HepG2 (cell line): ENCODE data around the gene ELF2. TPM values are rescaled to one million over a fixed set of nuclear protein-coding genes. Genes with fewer than 3 reads are reported as not detected.

Experiments used
- ATF6 ChIP-seq: sonication (generic); formaldehyde crosslinking; conservative IDR thresholded peaks from 2 replicates; pipeline ENCODE4 v1.4.0; 2020; ENCODE audit warnings: missing genetic modification reagents
- ETS1 ChIP-seq: sonication (generic); formaldehyde crosslinking; IDR thresholded peaks from 2 replicates; pipeline ENCODE4 v1.4.0; 2020; ENCODE audit warnings: missing genetic modification reagents
- FOSL1 ChIP-seq: sonication (generic); formaldehyde crosslinking; IDR thresholded peaks from 2 replicates; pipeline ENCODE4 v1.9.0; 2021; ENCODE audit warnings: missing genetic modification reagents, borderline replicate concordance
- MED13 ChIP-seq: sonication (generic); formaldehyde crosslinking; IDR thresholded peaks from 2 replicates; pipeline ENCODE4 v1.5.0; 2020; ENCODE audit warnings: missing genetic modification reagents
- PPARG ChIP-seq: conservative IDR thresholded peaks from 2 replicates; pipeline ENCODE4 v1.6.1; 2016; ENCODE audit warnings: missing biosample characterization, missing genetic modification reagents
- SNAI1 ChIP-seq: sonication (generic); formaldehyde crosslinking; IDR thresholded peaks from 2 replicates; pipeline ENCODE4 v1.5.0; 2020; ENCODE audit warnings: mild to moderate bottlenecking, missing genetic modification reagents, borderline replicate concordance
- SP5 ChIP-seq: IDR thresholded peaks from 2 replicates; pipeline ENCODE4 v1.6.1; 2016; ENCODE audit warnings: low read depth, borderline replicate concordance
- ZFAT ChIP-seq: sonication (generic); formaldehyde crosslinking; conservative IDR thresholded peaks from 2 replicates; pipeline ENCODE4 v1.8.1; 2023; ENCODE audit warnings: missing genetic modification reagents, inconsistent platforms
- ZKSCAN8 ChIP-seq: IDR thresholded peaks from 2 replicates; pipeline ENCODE4 v1.6.1; 2016; ENCODE audit warnings: borderline replicate concordance, missing genetic modification reagents, missing compliant biosample characterization
- ZNF263 ChIP-seq: sonication (generic); formaldehyde crosslinking; IDR thresholded peaks from 2 replicates; pipeline ENCODE4 v1.4.0; 2020; ENCODE audit warnings: missing genetic modification reagents
- ZNF274 ChIP-seq: sonication (generic); formaldehyde crosslinking; IDR thresholded peaks from 2 replicates; pipeline ENCODE4 v1.5.1; 2020; ENCODE audit warnings: mild to moderate bottlenecking, missing genetic modification reagents
- ZNF275 ChIP-seq: sonication (generic); formaldehyde crosslinking; IDR thresholded peaks from 2 replicates; pipeline ENCODE4 v1.8.0; 2022; ENCODE audit warnings: missing genetic modification reagents, mild to moderate bottlenecking, inconsistent platforms, borderline replicate concordance
- ZNF710 ChIP-seq: sonication (generic); formaldehyde crosslinking; IDR thresholded peaks from 2 replicates; pipeline ENCODE4 v1.5.0; 2020; ENCODE audit warnings: mild to moderate bottlenecking, missing genetic modification reagents, borderline replicate concordance
- ZNF746 ChIP-seq: sonication (generic); formaldehyde crosslinking; IDR thresholded peaks from 2 replicates; pipeline ENCODE4 v1.8.0; 2022; ENCODE audit warnings: mild to moderate bottlenecking, missing genetic modification reagents
- polyA plus RNA-seq, 8 experiments: library from polyadenylated mRNA; depleted of rRNA in 3 of 8; stranded (reverse) in 7 of 8; unstranded in 1 of 8; fragments of >200 nt; fragmentation: Illumina TruSeq in 4 of 8; extraction: Trizol in 4 of 8; gene quantifications; 2 replicates each; pipeline versions ENCODE4 v1.2.1 to v1.2.3, GENCODE V29; 2011 to 2016; ENCODE audit warnings: low read depth in 4 of 8, missing spikeins in 1 of 8, mixed read lengths in 1 of 8; ENCODE audit not compliant: insufficient read depth in 1 of 8
- total RNA-seq, 5 experiments: library from RNA; depleted of rRNA; stranded (reverse); fragments of >200 nt; fragmentation: Illumina TruSeq; extraction: Trizol; gene quantifications; 2 replicates each; pipeline ENCODE4 v1.2.3, GENCODE V29; 2016; ENCODE audit warnings: low read depth in 1 of 5
- TF ChIP-seq, protein P1 (sequence below): sonication (generic); formaldehyde crosslinking; IDR thresholded peaks from 2 replicates; pipeline ENCODE4 v1.5.0; 2020; ENCODE audit warnings: missing genetic modification reagents
- TF ChIP-seq, protein P2 (sequence below), 2 experiments: sonication (generic) in 1 of 2; formaldehyde crosslinking in 1 of 2; IDR thresholded peaks; 2 replicates each; pipeline versions ENCODE4 v1.5.1 to v1.6.1; 2011 to 2020; ENCODE audit warnings: borderline replicate concordance in 1 of 2, low read depth in 1 of 2, low read length in 1 of 2, mild to moderate bottlenecking in 1 of 2, missing genetic modification reagents in 1 of 2, moderate library complexity in 1 of 2
- TF ChIP-seq, protein P3 (sequence below): sonication (generic); formaldehyde crosslinking; IDR thresholded peaks from 2 replicates; pipeline ENCODE4 v1.9.0; 2021; ENCODE audit warnings: missing genetic modification reagents, mild to moderate bottlenecking, borderline replicate concordance

Gene ELF2
- total and polyA plus RNA-seq, 2 of the 13 experiments (the other 11 are each of a cell fraction or from before 2014, with no cell fraction given) = 28.6 to 35.4 TPM

- no peak for TF ChIP-seq ATF6
- no peak for TF ChIP-seq ZFAT (CRISPR knock-in tag)
- no peak for TF ChIP-seq ZKSCAN8 (CRISPR knock-in tag)
- TF ChIP-seq ETS1 (CRISPR knock-in tag) = no peak
- TF ChIP-seq PPARG = no peak
- TF ChIP-seq ZNF710 = no peak
- no peak for TF ChIP-seq MED13 (CRISPR knock-in tag)
- no peak for TF ChIP-seq ZNF275
- TF ChIP-seq SNAI1 (CRISPR knock-in tag) = no peak
- no peak for TF ChIP-seq ZNF263 (CRISPR knock-in tag)
- TF ChIP-seq FOSL1 (CRISPR knock-in tag) = no peak
- TF ChIP-seq, protein P1, sequence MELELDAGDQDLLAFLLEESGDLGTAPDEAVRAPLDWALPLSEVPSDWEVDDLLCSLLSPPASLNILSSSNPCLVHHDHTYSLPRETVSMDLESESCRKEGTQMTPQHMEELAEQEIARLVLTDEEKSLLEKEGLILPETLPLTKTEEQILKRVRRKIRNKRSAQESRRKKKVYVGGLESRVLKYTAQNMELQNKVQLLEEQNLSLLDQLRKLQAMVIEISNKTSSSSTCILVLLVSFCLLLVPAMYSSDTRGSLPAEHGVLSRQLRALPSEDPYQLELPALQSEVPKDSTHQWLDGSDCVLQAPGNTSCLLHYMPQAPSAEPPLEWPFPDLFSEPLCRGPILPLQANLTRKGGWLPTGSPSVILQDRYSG (CRISPR knock-in tag) = no peak
- TF ChIP-seq ZNF274 (CRISPR knock-in tag) = no peak
- no peak; the same call in 1 of the 2 replicates for TF ChIP-seq ZNF746 (CRISPR knock-in tag)
- peak; percentile 83 for TF ChIP-seq SP5 (CRISPR knock-in tag)
- TF ChIP-seq, protein P2, sequence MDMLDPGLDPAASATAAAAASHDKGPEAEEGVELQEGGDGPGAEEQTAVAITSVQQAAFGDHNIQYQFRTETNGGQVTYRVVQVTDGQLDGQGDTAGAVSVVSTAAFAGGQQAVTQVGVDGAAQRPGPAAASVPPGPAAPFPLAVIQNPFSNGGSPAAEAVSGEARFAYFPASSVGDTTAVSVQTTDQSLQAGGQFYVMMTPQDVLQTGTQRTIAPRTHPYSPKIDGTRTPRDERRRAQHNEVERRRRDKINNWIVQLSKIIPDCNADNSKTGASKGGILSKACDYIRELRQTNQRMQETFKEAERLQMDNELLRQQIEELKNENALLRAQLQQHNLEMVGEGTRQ (IDR thresholded peaks at IDR 0.05; ENCODE audit: low read depth, low read length) = 0 out of 2 replicates have a peak, but pooled peaks have one; percentile 7
- TF ChIP-seq, protein P2 (CRISPR knock-in tag; IDR thresholded peaks at IDR 0.05; ENCODE audit: borderline replicate concordance) = peak; percentile 39; the same call in 1 of the 2 replicates
- TF ChIP-seq, protein P3, sequence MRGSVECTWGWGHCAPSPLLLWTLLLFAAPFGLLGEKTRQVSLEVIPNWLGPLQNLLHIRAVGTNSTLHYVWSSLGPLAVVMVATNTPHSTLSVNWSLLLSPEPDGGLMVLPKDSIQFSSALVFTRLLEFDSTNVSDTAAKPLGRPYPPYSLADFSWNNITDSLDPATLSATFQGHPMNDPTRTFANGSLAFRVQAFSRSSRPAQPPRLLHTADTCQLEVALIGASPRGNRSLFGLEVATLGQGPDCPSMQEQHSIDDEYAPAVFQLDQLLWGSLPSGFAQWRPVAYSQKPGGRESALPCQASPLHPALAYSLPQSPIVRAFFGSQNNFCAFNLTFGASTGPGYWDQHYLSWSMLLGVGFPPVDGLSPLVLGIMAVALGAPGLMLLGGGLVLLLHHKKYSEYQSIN = no peak
These were observed 1.0 kb upstream of the ELF2 start (continued) for GRCh38 chr4:139177869-139178619.
